Mesendoderm (in vitro differentiated cells): ENCODE results near the gene BEST2.

Experiments used
- DNase-seq: peaks from one replicate; pipeline ENCODE4 v3.0.0; 2013
- H2AK5ac ChIP-seq: 2 replicates; pipeline ENCODE4 v1.6.1; 2013; ENCODE audit warnings: low read length, inconsistent platforms
- H2BK120ac ChIP-seq: 2 replicates; pipeline ENCODE4 v1.6.1; 2013; ENCODE audit warnings: low read depth, mild to moderate bottlenecking, low read length, moderate library complexity, mixed read lengths
- H2BK15ac ChIP-seq: replicated peaks from 2 replicates; pipeline ENCODE4 v1.6.1; 2013; ENCODE audit warnings: low read depth, mild to moderate bottlenecking, moderate library complexity
- H2BK5ac ChIP-seq: 2 replicates; pipeline ENCODE4 v1.6.1; 2013; ENCODE audit warnings: low read length, inconsistent platforms
- H3K18ac ChIP-seq: 2 replicates; pipeline ENCODE4 v1.6.1; 2013; ENCODE audit warnings: mild to moderate bottlenecking, low read length, mixed read lengths
- H3K23ac ChIP-seq: one replicate; pipeline ENCODE4 v1.6.1; 2013; ENCODE audit warnings: low read length
- H3K27ac ChIP-seq: 2 replicates; pipeline ENCODE4 v1.5.1; 2013; ENCODE audit warnings: low read depth, mild to moderate bottlenecking, inconsistent platforms, low read length, moderate library complexity
- H3K27me3 ChIP-seq: 2 replicates; pipeline ENCODE4 v1.6.1; 2013; ENCODE audit warnings: low read length, control low read depth, mild to moderate bottlenecking, inconsistent platforms; ENCODE audit not compliant: insufficient read depth, poor library complexity
- H3K36me3 ChIP-seq: 2 replicates; pipeline ENCODE4 v1.6.1; 2013; ENCODE audit warnings: low read length, inconsistent platforms; ENCODE audit not compliant: control insufficient read depth, insufficient read depth
- H3K4ac ChIP-seq: one replicate; pipeline ENCODE4 v1.6.1; 2013; ENCODE audit warnings: low read depth, mild to moderate bottlenecking, low read length, moderate library complexity
- H3K4me1 ChIP-seq: 2 replicates; pipeline ENCODE4 v1.6.1; 2013; ENCODE audit warnings: low read depth, low read length, inconsistent platforms; ENCODE audit not compliant: control insufficient read depth
- H3K4me2 ChIP-seq: 2 replicates; pipeline ENCODE4 v1.6.1; 2013; ENCODE audit warnings: low read length
- H3K4me3 ChIP-seq: 2 replicates; pipeline ENCODE4 v1.5.1; 2013; ENCODE audit warnings: mild to moderate bottlenecking, low read length
- H3K56ac ChIP-seq: one replicate; pipeline ENCODE4 v1.6.1; 2013; ENCODE audit warnings: low read length
- H3K79me1 ChIP-seq: 2 replicates; pipeline ENCODE4 v1.6.1; 2013; ENCODE audit warnings: low read length, inconsistent platforms
- H3K79me2 ChIP-seq: 2 replicates; pipeline ENCODE4 v1.6.1; 2013; ENCODE audit warnings: mild to moderate bottlenecking, low read length; ENCODE audit not compliant: control insufficient read depth, insufficient read depth
- H3K9ac ChIP-seq: 2 replicates; pipeline ENCODE4 v1.6.1; 2013; ENCODE audit warnings: low read length, inconsistent platforms
- H4K5ac ChIP-seq: one replicate; pipeline ENCODE4 v1.6.1; 2013; ENCODE audit warnings: low read length
- H4K8ac ChIP-seq: one replicate; pipeline ENCODE4 v1.6.1; 2013; ENCODE audit warnings: low read depth, mild to moderate bottlenecking, control low read depth, low read length, moderate library complexity
- WGBS: extraction: QIAGEN DNeasy Blood & Tissue Kit; methylation state at CpG from one replicate; pipeline ENCODE4 v1.1.7; 2013; ENCODE audit warnings: low lambda C conversion rate, missing lambda C conversion rate; ENCODE audit not compliant: insufficient coverage; ENCODE audit errors: extremely low coverage; 5-methylcytosine and 5-hydroxymethylcytosine counted together

Gene BEST2

DNA sequence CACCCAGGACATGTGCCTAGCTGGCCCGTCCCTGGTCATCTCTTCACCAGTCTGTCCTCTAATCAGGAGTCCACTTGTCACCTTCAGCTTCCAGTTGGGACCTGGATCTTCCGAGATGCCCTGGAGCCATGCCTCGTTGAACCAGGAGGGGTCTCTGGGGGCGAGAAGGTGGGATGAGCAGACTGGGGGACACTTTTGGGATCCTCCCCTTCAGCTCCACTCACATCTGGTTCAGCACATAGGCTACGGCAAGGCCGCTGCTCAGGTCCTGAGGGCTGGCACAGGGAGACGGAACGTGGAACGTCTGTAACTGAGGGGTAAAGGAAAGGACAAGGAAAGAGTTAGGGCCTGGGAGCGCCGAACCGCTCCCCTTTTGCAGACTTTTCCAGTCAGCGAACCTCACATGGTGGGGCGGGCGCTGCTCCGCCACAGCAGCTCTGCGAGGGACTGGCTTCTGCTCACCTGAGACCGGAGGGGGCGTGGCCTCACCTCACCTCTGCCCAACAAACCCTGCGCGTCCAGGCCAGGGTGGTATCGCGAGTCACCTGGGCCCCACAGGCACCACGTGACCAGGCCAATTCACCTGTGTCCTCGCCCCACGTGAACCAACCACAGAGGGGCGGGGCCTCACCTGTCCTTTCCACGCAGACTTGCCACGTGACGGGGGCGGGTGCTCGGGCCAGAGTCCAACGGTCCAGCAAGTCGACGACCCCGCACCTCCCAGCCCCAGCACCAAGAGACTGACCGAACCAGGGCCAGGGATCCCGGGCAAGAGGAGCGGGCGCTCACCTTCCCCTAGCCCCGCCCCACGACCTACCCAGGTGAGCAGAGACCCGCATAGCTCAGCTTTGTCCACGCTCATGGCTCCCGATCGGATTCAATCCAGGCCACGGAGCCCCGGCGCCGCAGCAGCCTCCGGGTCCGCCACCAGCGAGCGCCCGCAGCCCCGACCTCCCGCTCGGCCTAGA lies 23.3 kb downstream of the BEST2 start, which contains the start of gene HOOK2:
HOOK2 (minus strand) TSS at position 965 of the 968 bp plus-strand sequence; CDS start at position 862, 103 bp downstream.
- H2BK15ac ChIP-seq = no peak within 1 kb of the TSS
- no peak within 1 kb of the TSS for H3K4ac ChIP-seq
- H3K4me3 ChIP-seq = peak within 1 kb of the TSS; percentile 45
- H3K18ac ChIP-seq = peak within 1 kb of the TSS; percentile 13
- WGBS = no CpG with 5 or more reads among the region's 58 CpGs
- no peak within 1 kb of the TSS for H3K23ac ChIP-seq
- no peaks in the 10 kb centered on the region for H3K36me3 ChIP-seq
- H4K5ac ChIP-seq = no peak within 1 kb of the TSS
- no peak within 1 kb of the TSS for H2BK5ac ChIP-seq
- H3K9ac ChIP-seq = peak within 1 kb of the TSS; percentile 77
- no peak within 1 kb of the TSS for H4K8ac ChIP-seq
- H3K27ac ChIP-seq = peak within 1 kb of the TSS; percentile 15
- no peak within 1 kb of the TSS for H2BK120ac ChIP-seq
- peaks cover 8% of the 10 kb centered on the region for H3K4me1 ChIP-seq
- H2AK5ac ChIP-seq = no peak within 1 kb of the TSS
- H3K27me3 ChIP-seq = no peaks in the 10 kb centered on the region
- peak within 1 kb of the TSS; percentile 95 for H3K56ac ChIP-seq
- H3K79me1 ChIP-seq = no peaks in the 10 kb centered on the region
- peak within 1 kb of the TSS; percentile 87 for H3K4me2 ChIP-seq
- no peaks in the 10 kb centered on the region for H3K79me2 ChIP-seq
- DNase-seq = peak; percentile 91

DNA sequence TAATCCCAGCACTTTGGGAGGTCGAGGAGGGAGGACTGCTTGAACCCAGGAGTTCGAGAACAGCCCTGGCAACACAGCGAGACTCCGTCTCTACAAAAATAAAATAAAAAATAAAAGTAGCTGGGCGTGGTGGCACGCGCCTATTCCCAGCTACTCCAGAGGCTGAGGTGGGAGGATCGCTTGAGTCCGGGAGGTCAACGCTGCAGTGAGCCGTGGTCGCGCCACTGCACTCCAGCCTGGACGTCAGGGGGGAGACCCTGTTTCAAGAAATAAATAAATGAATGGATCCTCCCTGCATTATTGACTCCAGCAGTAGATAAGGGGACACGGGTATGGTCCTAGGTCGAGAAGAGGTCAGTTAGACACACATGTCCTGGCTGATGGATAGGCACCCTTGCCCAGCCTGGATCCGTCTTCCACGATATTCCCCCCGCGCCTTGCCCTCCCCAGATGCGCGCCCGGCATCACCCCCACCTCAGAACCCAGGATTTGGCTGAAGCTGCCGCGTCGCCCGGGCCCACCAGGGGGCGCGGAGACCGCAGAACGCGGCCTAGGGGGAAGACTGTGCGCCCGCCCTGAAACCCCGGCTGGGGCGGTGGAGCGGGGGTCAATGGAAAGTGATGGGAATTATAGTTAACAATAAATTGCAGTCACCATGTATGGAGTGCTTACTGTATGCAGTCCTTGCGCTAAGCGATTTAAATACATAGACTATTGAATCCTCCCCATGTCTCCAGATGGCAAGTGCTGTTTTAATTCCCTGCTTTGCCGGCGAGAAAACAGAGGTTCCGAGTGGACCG lies 25.8 kb downstream of the BEST2 start:
- Histone ChIP-seq H3K27me3 (no peaks in the 10 kb centered on the region), H2BK5ac (no peak overlapping the region), H3K23ac (no peak overlapping the region), H3K4me2 (peak overlapping the region; percentile 86), H3K4ac (no peak overlapping the region), H3K27ac (no peak overlapping the region), H3K79me1 (no peaks in the 10 kb centered on the region), H4K8ac (no peak overlapping the region), H2BK15ac (no peak overlapping the region), H3K4me3 (peak overlapping the region; percentile 12), H3K4me1 (peaks cover 8% of the 10 kb centered on the region), H3K18ac (no peak overlapping the region), H3K9ac (peak overlapping the region; percentile 78), H4K5ac (no peak overlapping the region), H3K56ac (peak overlapping the region; percentile 95), H2AK5ac (no peak overlapping the region), H2BK120ac (no peak overlapping the region), H3K36me3 (no peaks in the 10 kb centered on the region), H3K79me2 (no peaks in the 10 kb centered on the region)
- DNase-seq = peak; percentile 85
- no CpG with 5 or more reads among the region's 43 CpGs for WGBS

DNA sequence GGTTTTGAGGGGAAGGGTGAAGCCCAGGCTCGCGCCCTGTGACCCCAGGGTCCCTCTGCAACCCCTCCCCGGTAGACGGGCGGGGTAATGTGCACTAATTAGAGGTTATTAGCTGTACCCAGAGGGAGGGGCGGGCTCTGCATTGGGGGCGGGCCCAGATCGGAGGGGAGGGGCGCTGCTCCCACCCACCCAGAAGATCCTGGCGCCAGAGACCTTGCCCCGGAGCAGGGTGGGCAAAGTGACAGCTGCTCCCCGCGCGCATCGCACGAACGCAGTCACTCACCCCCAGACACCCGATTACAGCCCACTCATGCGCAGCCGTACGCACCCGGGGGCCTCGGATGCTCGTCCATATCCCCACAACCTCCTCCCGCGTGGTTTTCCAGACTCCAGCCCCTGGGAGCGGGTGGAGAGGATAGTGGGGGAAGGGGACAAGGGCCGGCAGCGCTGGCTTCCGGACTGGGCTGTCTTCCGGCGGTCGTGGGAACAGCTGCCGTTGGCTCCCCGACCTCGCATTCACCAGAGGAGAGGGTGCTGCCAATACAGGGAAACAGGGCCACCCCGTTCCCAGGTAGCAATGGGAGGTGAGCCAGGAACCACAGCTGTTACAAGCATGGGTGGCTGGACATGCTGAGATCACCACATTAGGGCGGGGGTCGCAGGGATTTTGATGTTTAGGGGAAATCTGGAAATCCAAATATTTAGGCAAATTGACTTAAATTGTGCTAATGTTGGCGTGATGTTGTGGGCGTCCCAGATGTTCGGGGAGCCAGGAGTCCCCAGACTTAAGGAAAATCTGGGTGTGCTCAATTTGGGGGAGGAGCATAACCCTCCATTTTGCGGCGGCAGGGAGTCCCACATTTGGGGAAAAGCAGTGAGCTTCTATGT lies 26.7 kb downstream of the BEST2 start:
- H2AK5ac ChIP-seq = no peak overlapping the region
- H2BK5ac ChIP-seq = peak overlapping the region; percentile 69
- peak overlapping the region; percentile 95 for H3K56ac ChIP-seq
- no CpG with 5 or more reads among the region's 44 CpGs for WGBS
- H3K4me3 ChIP-seq = peak overlapping the region; percentile 48
- H3K23ac ChIP-seq = no peak overlapping the region
- H3K4ac ChIP-seq = peak overlapping the region; percentile 6
- H3K4me2 ChIP-seq = peak overlapping the region; percentile 88
- no peak overlapping the region for H2BK120ac ChIP-seq
- no peaks in the 10 kb centered on the region for H3K27me3 ChIP-seq
- H3K79me2 ChIP-seq = no peaks in the 10 kb centered on the region
- no peaks in the 10 kb centered on the region for H3K79me1 ChIP-seq
- H3K18ac ChIP-seq = peak overlapping the region; percentile 29
- no peaks in the 10 kb centered on the region for H3K36me3 ChIP-seq
- H3K9ac ChIP-seq = peak overlapping the region; percentile 78
- no peak overlapping the region for H4K5ac ChIP-seq
- peak; percentile 70 for DNase-seq
- H4K8ac ChIP-seq = no peak overlapping the region
- H2BK15ac ChIP-seq = no peak overlapping the region
- H3K27ac ChIP-seq = peak overlapping the region; percentile 36
- H3K4me1 ChIP-seq = peaks cover 8% of the 10 kb centered on the region

GRCh38 chr19:12778905-12779161 lies 27.2 kb downstream of the BEST2 start:
- Histone ChIP-seq H3K27ac (peak overlapping the region; percentile 36), H4K5ac (no peak overlapping the region), H3K4me3 (no peak overlapping the region), H4K8ac (no peak overlapping the region), H2AK5ac (no peak overlapping the region), H3K27me3 (no peaks in the 10 kb centered on the region), H3K4me2 (peak overlapping the region; percentile 88), H2BK15ac (no peak overlapping the region), H3K18ac (peak overlapping the region; percentile 29), H3K36me3 (no peaks in the 10 kb centered on the region), H3K79me1 (no peaks in the 10 kb centered on the region), H3K4me1 (peaks cover 12% of the 10 kb centered on the region), H3K56ac (peak overlapping the region; percentile 95), H3K9ac (peak overlapping the region; percentile 78), H3K4ac (peak overlapping the region; percentile 6), H3K79me2 (no peaks in the 10 kb centered on the region), H2BK5ac (no peak overlapping the region), H3K23ac (no peak overlapping the region), H2BK120ac (no peak overlapping the region)
- no CpG with 5 or more reads among the region's 6 CpGs for WGBS
- no peak for DNase-seq

- H4K5ac ChIP-seq = no peak overlapping the region
- no peak overlapping the region for H3K4me2 ChIP-seq
- H2AK5ac ChIP-seq = no peak overlapping the region
- H2BK120ac ChIP-seq = no peak overlapping the region
- H3K4me1 ChIP-seq = peaks cover 12% of the 10 kb centered on the region
- no peaks in the 10 kb centered on the region for H3K79me1 ChIP-seq
- peak overlapping the region; percentile 6 for H3K4ac ChIP-seq
- H3K18ac ChIP-seq = no peak overlapping the region
- peak overlapping the region; percentile 95 for H3K56ac ChIP-seq
- H3K36me3 ChIP-seq = no peaks in the 10 kb centered on the region
- no peak overlapping the region for H2BK5ac ChIP-seq
- DNase-seq = peak; percentile 71
- no peak overlapping the region for H2BK15ac ChIP-seq
- H4K8ac ChIP-seq = no peak overlapping the region
- H3K27me3 ChIP-seq = no peaks in the 10 kb centered on the region
- H3K23ac ChIP-seq = no peak overlapping the region
- WGBS = no CpG with 5 or more reads among the region's 15 CpGs
- H3K27ac ChIP-seq = peak overlapping the region; percentile 36
- H3K79me2 ChIP-seq = no peaks in the 10 kb centered on the region
- H3K4me3 ChIP-seq = no peak overlapping the region
- peak overlapping the region; percentile 78 for H3K9ac ChIP-seq
Measured at GRCh38 chr19:12779162-12779993, 27.8 kb downstream of the BEST2 start.
